ENCODE data around the gene LTK.

Gene LTK

GRCh38 chr15:41492597-41493204 is 20.9 kb downstream of the LTK start:
- no peaks in the 10 kb centered on the region for H3K36me3 ChIP-seq (ENCODE audit: insufficient read depth, low read length)
- H3K4me3 ChIP-seq (ENCODE audit: low read depth, low read length, poor library complexity, severe bottlenecking) = peak overlapping the region; percentile 80
- no peaks in the 10 kb centered on the region for H3K79me2 ChIP-seq (ENCODE audit: insufficient read depth, low read length)
- no peaks in the 10 kb centered on the region for H3K9me2 ChIP-seq (ENCODE audit: low read depth, low read length)
- H3K4me2 ChIP-seq (ENCODE audit: low read length) = peak overlapping the region; percentile 100
- peaks cover 29% of the 10 kb centered on the region for H3K4me1 ChIP-seq (ENCODE audit: insufficient read depth, low read length, severe bottlenecking)
- H3K27ac ChIP-seq (ENCODE audit: low read depth, low read length, poor library complexity, severe bottlenecking) = no peak overlapping the region
- TF ChIP-seq EZH2 (IDR thresholded peaks at IDR 0.05; ENCODE audit: borderline replicate concordance, low read length) = no peak
- TF ChIP-seq, protein P1, sequence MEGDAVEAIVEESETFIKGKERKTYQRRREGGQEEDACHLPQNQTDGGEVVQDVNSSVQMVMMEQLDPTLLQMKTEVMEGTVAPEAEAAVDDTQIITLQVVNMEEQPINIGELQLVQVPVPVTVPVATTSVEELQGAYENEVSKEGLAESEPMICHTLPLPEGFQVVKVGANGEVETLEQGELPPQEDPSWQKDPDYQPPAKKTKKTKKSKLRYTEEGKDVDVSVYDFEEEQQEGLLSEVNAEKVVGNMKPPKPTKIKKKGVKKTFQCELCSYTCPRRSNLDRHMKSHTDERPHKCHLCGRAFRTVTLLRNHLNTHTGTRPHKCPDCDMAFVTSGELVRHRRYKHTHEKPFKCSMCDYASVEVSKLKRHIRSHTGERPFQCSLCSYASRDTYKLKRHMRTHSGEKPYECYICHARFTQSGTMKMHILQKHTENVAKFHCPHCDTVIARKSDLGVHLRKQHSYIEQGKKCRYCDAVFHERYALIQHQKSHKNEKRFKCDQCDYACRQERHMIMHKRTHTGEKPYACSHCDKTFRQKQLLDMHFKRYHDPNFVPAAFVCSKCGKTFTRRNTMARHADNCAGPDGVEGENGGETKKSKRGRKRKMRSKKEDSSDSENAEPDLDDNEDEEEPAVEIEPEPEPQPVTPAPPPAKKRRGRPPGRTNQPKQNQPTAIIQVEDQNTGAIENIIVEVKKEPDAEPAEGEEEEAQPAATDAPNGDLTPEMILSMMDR (IDR thresholded peaks at IDR 0.05; ENCODE audit: low read length) = no peak
- no peak overlapping the region for H2AFZ ChIP-seq (ENCODE audit: low read length)
- H3F3A ChIP-seq (ENCODE audit: insufficient read depth, low read length) = no peaks in the 10 kb centered on the region
- H4K20me1 ChIP-seq (ENCODE audit: insufficient read depth, low read length) = no peaks in the 10 kb centered on the region
- peaks cover 11% of the 10 kb centered on the region for H3K27me3 ChIP-seq (ENCODE audit: insufficient read depth, low read length)
- no peaks in the 10 kb centered on the region for H3K9me3 ChIP-seq (ENCODE audit: low read length)
- H3K9ac ChIP-seq (ENCODE audit: low read length) = peak overlapping the region; percentile 66; the same call in 1 of the 2 replicates

DNA sequence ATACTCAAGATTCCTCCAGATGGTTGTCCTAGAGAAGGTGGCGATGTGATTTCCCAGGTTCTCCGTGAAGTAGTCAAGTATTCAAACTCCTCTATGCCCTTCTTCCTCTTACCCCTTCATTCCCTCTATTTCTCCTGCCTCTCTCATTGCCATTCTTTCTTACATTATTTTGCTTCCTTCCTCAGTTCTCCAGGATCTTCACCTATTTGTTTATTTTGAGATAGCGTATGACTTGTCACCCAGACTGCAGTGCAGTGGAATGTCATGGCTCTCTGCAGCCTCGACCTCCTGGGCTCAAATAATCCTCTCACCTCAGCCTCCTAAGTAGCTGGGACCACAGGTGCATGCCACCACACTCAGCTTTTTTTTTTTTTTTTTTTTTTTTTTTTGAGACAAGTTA is 21.7 kb downstream of the LTK start:
- H2AFZ ChIP-seq (ENCODE audit: low read length) = no peak overlapping the region
- no peaks in the 10 kb centered on the region for H3K36me3 ChIP-seq (ENCODE audit: insufficient read depth, low read length)
- TF ChIP-seq, protein P1 (IDR thresholded peaks at IDR 0.05; ENCODE audit: low read length) = no peak
- no peak for TF ChIP-seq EZH2 (IDR thresholded peaks at IDR 0.05; ENCODE audit: borderline replicate concordance, low read length)
- no peak overlapping the region for H3K9ac ChIP-seq (ENCODE audit: low read length)
- no peaks in the 10 kb centered on the region for H3K9me2 ChIP-seq (ENCODE audit: low read depth, low read length)
- H3K4me1 ChIP-seq (ENCODE audit: insufficient read depth, low read length, severe bottlenecking) = peaks cover 29% of the 10 kb centered on the region
- H3K27me3 ChIP-seq (ENCODE audit: insufficient read depth, low read length) = peaks cover 11% of the 10 kb centered on the region
- no peaks in the 10 kb centered on the region for H4K20me1 ChIP-seq (ENCODE audit: insufficient read depth, low read length)
- H3K79me2 ChIP-seq (ENCODE audit: insufficient read depth, low read length) = no peaks in the 10 kb centered on the region
- no peaks in the 10 kb centered on the region for H3K9me3 ChIP-seq (ENCODE audit: low read length)
- H3K4me3 ChIP-seq (ENCODE audit: low read depth, low read length, poor library complexity, severe bottlenecking) = no peak overlapping the region
- H3K27ac ChIP-seq (ENCODE audit: low read depth, low read length, poor library complexity, severe bottlenecking) = no peak overlapping the region
- no peak overlapping the region for H3K4me2 ChIP-seq (ENCODE audit: low read length)
- H3F3A ChIP-seq (ENCODE audit: insufficient read depth, low read length) = no peaks in the 10 kb centered on the region

DNA sequence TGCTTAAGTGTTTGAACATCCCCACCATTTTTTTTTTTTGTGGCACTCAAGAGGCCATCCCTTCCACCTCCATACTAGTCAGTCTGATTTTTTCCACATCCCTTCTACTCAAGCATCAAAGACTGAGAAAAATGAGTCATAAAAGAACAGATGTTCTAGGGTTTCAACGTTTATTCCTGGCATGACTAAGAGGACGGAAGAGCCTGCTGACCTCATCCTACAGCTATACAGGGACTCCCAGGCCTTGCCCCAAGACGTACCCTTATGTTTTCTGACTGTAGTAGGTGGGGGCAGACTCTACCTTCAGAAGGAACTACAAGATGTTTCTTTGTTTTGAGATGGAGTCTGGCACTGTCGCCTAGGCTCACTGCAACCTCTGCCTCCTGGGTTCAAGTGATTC is 23.3 kb downstream of the LTK start:
- Histone ChIP-seq H3K4me3 (ENCODE audit: low read depth, low read length, poor library complexity, severe bottlenecking) (no peak overlapping the region), H3K9me2 (ENCODE audit: low read depth, low read length) (no peaks in the 10 kb centered on the region), H3K36me3 (ENCODE audit: insufficient read depth, low read length) (no peaks in the 10 kb centered on the region), H3K27ac (ENCODE audit: low read depth, low read length, poor library complexity, severe bottlenecking) (no peak overlapping the region), H2AFZ (ENCODE audit: low read length) (no peak overlapping the region), H3K79me2 (ENCODE audit: insufficient read depth, low read length) (no peaks in the 10 kb centered on the region), H3K9me3 (ENCODE audit: low read length) (no peaks in the 10 kb centered on the region), H3K4me2 (ENCODE audit: low read length) (no peak overlapping the region), H3K27me3 (ENCODE audit: insufficient read depth, low read length) (peaks cover 11% of the 10 kb centered on the region), H3F3A (ENCODE audit: insufficient read depth, low read length) (no peaks in the 10 kb centered on the region), H3K4me1 (ENCODE audit: insufficient read depth, low read length, severe bottlenecking) (peaks cover 25% of the 10 kb centered on the region), H4K20me1 (ENCODE audit: insufficient read depth, low read length) (no peaks in the 10 kb centered on the region), H3K9ac (ENCODE audit: low read length) (no peak overlapping the region)
- TF ChIP-seq, protein P1 (IDR thresholded peaks at IDR 0.05; ENCODE audit: low read length) = no peak
- TF ChIP-seq EZH2 (IDR thresholded peaks at IDR 0.05; ENCODE audit: borderline replicate concordance, low read length) = no peak
